ENCODE data around the gene PCDHGA1. TPM values are rescaled to one million over a fixed set of nuclear protein-coding genes. Genes with fewer than 3 reads are reported as not detected.

Gene PCDHGA1
- total and polyA plus RNA-seq, 2 experiments from 2014 or later: 1.2 to 1.7 TPM

GRCh38 chr5:141547488-141547887, 217.2 kb downstream of the PCDHGA1 start:
- Histone ChIP-seq H3K9me3 (ENCODE audit: low read depth) (no peaks in the 10 kb centered on the region), H3K4me3 (no peak overlapping the region), H3K36me3 (peaks cover 3% of the 10 kb centered on the region), H3K27me3 (no peaks in the 10 kb centered on the region), H3K27ac (no peak overlapping the region), H3K4me1 (ENCODE audit: low read depth) (no peaks in the 10 kb centered on the region)
- no peak for TF ChIP-seq CTCF (IDR thresholded peaks at IDR 0.05; ENCODE audit: low read depth, low read length)
- DNase-seq (ENCODE audit: low read depth in 1 of 2, low spot score in 1 of 2): peak; percentile 33 to 49

GRCh38 chr5:141547921-141548320, 217.6 kb downstream of the PCDHGA1 start:
- H3K27me3 ChIP-seq: no peaks in the 10 kb centered on the region
- H3K9me3 ChIP-seq (ENCODE audit: low read depth): no peaks in the 10 kb centered on the region
- no peak overlapping the region for H3K4me3 ChIP-seq
- peaks cover 3% of the 10 kb centered on the region for H3K36me3 ChIP-seq
- no peak for TF ChIP-seq CTCF (IDR thresholded peaks at IDR 0.05; ENCODE audit: low read depth, low read length)
- no peak for DNase-seq (ENCODE audit: low read depth in 1 of 2, low spot score in 1 of 2)
- no peaks in the 10 kb centered on the region for H3K4me1 ChIP-seq (ENCODE audit: low read depth)
- no peak overlapping the region for H3K27ac ChIP-seq

- no peaks in the 10 kb centered on the region for H3K36me3 ChIP-seq
- no peaks in the 10 kb centered on the region for H3K27me3 ChIP-seq
- H3K27ac ChIP-seq: peak overlapping the region; percentile 89
- no peaks in the 10 kb centered on the region for H3K9me3 ChIP-seq (ENCODE audit: low read depth)
- H3K4me3 ChIP-seq: peak overlapping the region; percentile 8
- TF ChIP-seq CTCF (IDR thresholded peaks at IDR 0.05; ENCODE audit: low read depth, low read length): peak; percentile 79
- DNase-seq (ENCODE audit: low read depth in 1 of 2, low spot score in 1 of 2): peak; percentile 90 to 98
- peaks cover 14% of the 10 kb centered on the region for H3K4me1 ChIP-seq (ENCODE audit: low read depth)
Measured at GRCh38 chr5:141557681-141558136, 227.4 kb downstream of the PCDHGA1 start.

GRCh38 chr5:141558150-141558549, 227.8 kb downstream of the PCDHGA1 start:
- H3K36me3 ChIP-seq: no peaks in the 10 kb centered on the region
- peaks cover 14% of the 10 kb centered on the region for H3K4me1 ChIP-seq (ENCODE audit: low read depth)
- peak in 1 of 2 donors; percentile 54 for DNase-seq (ENCODE audit: low read depth in 1 of 2, low spot score in 1 of 2)
- no peaks in the 10 kb centered on the region for H3K27me3 ChIP-seq
- peak overlapping the region; percentile 89 for H3K27ac ChIP-seq
- H3K9me3 ChIP-seq (ENCODE audit: low read depth): no peaks in the 10 kb centered on the region
- no peak for TF ChIP-seq CTCF (IDR thresholded peaks at IDR 0.05; ENCODE audit: low read depth, low read length)
- no peak overlapping the region for H3K4me3 ChIP-seq

GRCh38 chr5:141559461-141559860, 229.1 kb downstream of the PCDHGA1 start:
- no peak for TF ChIP-seq CTCF (IDR thresholded peaks at IDR 0.05; ENCODE audit: low read depth, low read length)
- peaks cover 14% of the 10 kb centered on the region for H3K4me1 ChIP-seq (ENCODE audit: low read depth)
- DNase-seq (ENCODE audit: low read depth in 1 of 2, low spot score in 1 of 2): peak in 1 of 2 donors; percentile 73
- H3K27ac ChIP-seq: peak overlapping the region; percentile 97
- no peak overlapping the region for H3K4me3 ChIP-seq
- H3K9me3 ChIP-seq (ENCODE audit: low read depth): no peaks in the 10 kb centered on the region
- H3K27me3 ChIP-seq: no peaks in the 10 kb centered on the region
- no peaks in the 10 kb centered on the region for H3K36me3 ChIP-seq

Data from cardiac muscle cell (in vitro differentiated cells and primary cell).